GM18502 (cell line): ENCODE measurements around the gene FN3K.

ENCODE experiments used
- ATAC-seq: cut with Tn5 transposase; IDR thresholded peaks from one replicate; pipeline ENCODE4 v1.9.1; 2021; ENCODE audit warnings: mild to moderate bottlenecking; ENCODE audit not compliant: unreplicated experiment, poor library complexity

Gene FN3K

DNA sequence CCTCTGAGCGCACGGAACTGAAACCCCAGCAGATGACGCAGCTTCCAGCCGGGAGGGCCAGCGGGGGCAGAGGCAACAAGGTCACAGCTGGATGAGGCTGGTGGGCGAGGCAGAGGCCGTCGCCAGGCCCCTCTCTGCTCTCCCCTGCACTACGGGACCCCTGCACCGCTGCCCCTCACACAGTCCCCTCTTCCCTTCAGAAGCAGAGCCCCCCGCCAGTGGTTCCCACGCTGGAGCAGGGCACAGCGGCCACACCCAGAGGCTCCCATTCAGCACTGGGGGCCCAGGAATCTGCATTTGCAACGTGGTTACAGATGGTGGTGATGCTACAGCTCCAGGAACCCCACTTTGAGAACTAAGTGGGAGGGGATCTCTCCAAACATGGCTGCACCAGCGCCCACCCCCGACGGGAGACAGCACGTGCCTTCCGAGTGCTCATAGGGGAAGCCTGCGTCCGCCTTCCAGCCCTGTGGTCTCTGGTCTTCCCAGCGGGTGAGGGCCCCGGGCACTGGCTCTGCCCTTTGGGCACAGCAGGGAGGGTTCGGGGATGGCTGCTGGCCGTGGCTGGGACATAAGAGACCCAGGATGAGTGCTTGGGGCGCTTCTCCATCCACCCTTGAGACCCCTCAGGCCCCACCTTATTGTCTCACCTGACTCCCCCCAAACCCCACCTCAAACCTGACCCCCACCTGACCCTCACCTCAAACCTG, 32.2 kb upstream of the FN3K start:
- no peak for ATAC-seq

DNA sequence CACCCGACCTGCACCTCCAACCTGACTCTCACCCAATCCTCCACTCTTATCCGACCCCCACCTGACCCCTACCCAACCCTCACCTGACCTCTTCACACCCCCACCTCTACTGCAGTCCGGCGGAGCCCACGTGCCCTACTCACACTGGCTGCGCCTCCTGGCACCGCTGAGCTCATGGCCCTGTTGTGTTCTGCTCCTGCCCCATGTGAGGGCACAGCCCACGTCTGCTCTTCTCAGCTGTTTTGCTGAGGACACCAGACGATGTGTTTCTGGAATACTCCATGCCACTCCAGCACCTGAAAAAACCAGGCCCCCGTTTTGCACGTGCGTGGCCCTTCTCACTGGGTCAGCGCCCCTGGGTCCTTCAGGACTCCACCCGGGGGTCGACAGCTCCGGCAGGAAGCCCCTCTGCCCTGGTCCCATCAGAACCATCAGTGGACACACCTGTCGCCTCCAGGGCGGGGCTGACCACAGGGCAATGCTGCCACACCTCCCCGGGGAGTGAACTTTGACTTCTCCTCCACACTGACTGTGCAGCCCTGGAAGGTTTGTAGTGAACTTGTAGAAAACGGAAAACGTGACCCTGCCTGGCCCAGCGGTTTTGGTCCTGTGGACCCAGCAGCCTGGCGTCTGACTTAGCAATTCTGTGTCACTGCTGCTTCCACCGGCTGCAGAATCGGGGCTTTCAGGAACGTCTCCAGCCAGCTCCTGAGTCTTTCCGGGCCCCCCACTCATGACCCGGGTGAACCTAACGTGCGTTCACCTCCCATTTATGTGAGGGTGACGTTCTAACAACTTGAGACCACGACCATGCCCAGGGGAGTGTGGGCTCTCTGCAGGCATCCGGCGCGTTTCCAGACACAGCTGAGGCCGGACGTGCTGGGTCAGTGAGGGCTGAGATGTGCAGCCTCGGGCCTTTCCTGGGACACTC, 31.2 kb upstream of the FN3K start:
- no peak for ATAC-seq

DNA sequence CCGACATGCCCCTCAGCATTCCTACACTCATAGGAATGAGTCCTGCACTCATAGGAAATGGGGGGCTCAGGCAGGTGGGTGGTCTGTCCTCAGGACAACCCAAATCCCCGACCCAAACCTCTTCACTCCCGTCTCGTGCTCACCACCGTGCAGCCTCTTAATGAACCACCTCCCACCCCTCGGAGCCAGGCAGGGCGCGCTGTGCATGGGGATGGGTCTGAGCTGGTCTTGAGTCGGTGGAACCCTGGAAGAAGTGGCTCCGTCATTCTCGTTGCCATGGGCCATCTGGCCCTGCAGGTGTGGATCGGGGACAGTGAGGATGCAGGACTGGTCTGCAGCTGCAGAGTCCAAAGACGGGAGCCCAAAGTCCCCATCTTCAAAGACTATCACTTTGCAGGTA, 30.5 kb upstream of the FN3K start:
- ATAC-seq, result no peak

DNA sequence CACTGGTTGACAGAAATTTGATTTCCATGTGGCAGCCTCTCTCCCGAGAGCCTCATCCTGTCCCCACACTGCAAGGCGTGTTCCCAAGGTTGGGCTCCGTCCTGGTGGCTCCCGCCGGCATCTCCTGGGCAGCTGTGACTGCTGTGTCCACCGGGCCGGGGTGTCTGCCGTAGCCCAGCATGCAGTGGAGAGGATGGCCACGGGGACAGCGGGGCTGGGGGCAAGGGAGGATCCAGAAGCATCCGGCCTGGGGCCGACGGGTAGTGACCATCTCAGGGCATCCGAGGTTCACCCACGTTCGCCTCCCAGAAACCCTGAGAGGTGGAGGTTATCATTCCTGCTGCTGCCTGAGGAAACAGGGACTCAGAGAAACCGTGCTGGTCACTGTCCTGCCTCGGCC, 29.7 kb upstream of the FN3K start:
- no peak for ATAC-seq

DNA sequence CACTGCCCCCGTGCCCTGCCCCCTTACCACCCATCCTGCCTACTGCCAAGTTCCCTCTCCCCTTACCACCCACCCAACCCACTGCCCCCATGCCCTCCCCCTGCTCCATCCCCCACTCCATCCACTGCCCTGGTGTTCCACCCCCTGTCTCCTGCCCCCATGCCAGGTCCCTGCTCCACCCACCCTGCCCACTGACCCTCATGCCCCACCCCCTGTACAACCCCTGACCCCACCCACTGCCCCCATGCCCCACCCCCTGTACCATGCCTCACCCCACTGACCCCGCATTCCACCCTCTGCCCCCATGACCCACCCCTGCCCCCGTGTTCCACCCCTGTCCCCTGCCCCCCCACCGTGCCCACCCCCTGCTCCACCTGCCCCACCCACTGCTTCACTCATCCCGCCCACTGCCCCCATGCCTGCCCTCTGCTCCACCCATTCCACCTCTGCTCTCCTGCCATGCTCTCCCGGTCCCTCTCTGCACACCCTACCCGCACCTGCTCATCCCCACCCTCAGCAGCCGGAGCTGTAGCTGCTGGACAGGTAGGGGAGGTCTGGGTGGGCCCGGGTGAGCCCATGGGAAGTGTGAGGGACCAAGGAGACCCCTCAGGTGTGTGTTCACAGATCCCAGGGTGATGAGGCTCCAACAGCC, 26.3 kb upstream of the FN3K start:
- ATAC-seq, result no peak

DNA sequence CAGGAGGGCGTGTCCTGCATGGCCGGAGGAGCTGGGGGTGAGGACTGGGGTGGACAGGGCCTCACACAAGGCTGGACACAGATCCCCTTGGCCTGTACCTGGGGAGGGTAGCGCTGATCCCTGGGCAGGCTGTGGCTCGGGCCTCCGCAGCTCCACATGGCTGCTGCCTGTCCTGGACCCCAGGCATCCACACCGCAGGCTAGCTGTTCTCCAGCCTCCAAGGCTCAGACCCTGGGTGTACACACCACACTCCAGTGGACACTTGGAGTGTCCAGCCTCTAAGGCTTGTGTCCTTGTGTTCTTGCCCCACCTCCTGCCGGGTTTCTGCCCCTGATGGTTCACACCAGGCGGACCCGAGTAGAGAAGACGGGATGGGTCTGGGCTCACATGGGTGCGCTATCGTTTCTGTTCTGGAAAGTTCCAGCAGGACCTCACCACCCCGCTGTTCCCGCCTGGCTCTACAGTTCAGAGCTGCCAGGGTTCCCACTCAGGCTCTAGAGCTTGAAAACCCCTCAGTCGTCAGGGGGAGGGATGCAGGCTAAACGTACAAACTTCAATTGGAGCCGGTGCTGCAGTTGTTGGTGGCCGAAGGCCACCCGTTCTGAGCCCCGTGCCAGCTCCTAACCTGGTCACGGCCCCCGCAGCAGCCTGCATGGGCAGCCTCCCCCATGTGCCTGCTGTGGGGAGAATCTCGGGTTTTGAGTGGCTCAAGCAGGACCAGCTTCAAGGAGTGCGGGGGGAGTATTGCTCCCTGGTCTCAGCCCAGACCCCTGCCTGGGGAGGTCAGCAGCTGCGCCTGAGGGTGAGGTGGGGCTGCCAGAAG, 25.5 kb upstream of the FN3K start:
- no peak for ATAC-seq

DNA sequence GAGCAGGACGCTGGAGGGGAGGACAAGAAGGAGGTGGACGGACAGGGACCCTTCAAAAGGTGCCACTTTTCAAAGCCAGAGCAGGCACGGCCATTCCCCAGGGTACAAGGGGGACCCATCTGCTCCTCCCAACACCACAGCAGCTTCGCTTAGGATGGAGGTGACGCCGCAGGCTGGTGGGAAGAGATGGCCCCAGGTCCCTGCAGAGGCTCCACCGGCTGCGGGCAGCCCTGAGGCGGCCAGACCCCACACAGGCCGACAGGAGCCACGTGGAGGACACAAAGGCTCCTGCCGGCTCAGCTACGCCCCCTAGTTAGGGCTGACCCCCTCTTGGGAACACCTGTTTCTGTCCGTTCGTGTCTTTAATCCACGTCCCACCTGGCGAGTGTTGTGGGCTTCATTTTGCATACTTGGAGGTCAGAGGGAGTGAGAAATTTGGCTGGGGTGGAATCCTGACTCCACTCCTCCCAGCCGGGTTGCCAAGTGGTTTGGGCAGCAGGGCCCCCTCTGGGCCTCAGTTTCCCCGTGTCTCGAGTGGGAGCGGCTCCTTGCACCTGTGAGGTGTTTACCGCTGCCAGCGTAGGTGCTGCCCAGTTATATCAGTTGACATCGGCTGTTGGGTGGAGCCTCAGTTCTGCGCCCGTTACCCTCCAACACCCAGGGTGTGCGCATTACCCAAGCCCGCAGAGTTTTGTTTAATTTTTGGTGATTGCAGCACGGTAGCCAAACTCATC, 24.7 kb upstream of the FN3K start:
- no peak for ATAC-seq

DNA sequence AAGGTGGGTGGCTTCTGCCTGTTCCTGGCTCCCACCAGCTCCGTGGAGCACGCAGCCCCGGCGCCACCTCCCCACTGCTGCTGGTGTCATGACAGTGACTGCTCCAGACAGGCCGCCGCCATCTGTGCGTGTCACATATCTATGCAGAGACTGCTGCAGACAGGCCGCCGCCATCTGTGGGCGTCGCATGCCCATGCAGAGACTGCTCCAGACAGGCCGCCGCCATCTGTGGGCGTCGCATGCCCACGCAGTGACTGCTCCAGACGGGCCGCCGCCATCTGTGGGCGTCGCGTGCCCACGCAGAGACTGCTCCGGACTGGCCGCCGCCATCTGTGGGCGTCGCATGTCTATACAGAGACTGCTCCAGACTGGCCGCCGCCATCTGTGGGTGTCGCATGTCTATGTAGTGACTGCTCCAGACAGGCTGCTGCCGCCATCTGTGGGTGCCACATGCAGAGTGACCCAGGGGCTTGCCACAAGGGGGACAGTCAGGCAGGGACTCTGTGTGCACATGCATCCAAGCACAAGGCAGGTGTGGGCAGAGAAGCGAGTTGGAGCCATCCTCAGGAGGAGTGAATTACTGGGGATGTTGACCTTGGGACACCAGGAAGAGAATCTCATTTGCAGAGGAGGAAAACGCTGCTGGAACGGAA, 22.2 kb upstream of the FN3K start:
- no peak for ATAC-seq

DNA sequence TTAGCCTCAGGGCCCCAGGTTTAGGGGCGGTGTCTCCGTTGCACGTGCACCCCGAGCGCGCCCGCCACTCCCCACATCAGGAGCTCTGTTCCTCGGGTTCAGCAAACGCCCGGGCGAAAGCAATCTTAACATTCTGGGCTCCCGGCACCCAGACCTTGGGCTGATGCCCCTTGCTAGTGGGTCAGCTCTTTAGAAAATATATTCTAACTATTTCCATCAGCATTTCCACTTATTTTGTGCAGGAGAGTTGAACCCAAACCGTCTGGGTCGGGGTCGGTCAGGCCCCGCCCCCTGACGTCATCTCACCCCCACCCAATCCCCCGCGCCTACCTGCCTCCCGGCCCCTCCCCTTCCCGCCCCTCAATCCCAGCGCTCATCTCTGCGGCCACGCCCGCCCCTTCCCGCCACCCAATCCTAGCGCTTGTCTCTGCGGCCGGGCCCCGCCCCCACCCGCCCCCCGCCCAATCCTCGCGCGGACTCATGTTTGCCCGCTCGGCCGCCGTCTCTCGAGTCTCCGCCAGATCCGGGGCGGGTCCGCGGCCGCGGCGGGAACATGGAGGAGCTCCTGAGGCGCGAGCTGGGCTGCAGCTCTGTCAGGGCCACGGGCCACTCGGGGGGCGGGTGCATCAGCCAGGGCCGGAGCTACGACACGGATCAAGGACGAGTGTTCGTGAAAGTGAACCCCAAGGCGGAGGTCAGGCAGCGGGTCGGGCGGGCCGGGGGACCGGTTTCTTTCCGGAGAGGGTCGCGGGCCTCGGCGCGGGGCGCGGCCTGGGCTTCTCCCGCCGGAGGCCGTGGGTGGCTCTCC, 19.0 kb upstream of the FN3K start, which contains the start of gene FN3KRP:
Gene FN3KRP (plus strand): TSS at position 504 of the 808 bp plus-strand sequence. CDS start 50 bp downstream, at position 554.
- ATAC-seq, result peak; percentile 70

DNA sequence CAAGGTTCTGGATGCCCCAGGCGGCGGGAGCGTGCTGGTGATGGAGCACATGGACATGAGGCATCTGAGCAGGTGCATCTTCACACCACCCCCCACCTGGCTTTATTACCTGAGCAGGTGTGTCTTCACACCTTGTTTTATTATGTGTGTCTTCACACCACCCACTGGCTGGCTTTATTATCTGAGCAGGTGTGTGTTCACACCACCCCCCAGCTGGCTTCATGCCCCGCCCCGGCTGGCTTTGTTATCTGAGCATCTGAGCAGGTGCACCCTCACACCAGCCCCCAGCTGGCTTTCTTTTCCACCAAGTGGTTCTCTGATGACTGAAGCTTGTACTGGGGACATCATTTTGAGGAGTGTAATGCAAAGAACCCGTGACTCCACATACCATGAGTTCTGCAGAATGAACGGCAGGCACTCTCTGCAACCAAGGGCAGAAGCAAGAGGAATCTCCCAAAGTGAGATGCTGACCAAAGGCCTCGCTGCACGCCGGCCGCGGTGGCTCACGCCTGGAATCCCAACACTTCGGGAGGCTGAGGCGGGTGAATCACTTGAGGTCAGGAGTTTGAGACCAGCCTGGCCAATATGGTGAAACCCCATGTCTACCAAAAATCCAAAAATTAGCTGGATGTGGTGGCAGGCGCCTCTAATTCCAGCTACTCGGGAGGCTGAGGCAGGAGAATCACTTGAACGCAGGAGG, 16.3 kb upstream of the FN3K start:
- no peak for ATAC-seq

DNA sequence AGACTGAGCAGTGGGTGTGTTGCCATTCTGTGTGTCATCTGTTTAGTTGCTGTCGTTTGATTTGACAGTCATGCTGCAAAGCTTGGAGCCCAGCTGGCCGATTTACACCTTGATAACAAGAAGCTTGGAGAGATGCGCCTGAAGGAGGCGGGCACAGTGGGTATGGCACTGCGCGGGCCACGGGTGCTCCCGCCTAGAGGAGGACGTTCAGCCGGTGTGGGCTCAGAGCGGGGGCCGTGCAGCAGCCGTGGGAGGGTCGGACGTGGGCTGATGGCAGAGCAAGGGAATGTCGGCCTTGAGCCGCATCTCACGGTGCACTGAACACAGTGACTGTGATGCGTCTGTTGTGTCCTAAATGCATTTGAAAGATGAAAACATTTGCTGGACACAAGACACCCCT, 15.2 kb upstream of the FN3K start:
- ATAC-seq, result no peak

DNA sequence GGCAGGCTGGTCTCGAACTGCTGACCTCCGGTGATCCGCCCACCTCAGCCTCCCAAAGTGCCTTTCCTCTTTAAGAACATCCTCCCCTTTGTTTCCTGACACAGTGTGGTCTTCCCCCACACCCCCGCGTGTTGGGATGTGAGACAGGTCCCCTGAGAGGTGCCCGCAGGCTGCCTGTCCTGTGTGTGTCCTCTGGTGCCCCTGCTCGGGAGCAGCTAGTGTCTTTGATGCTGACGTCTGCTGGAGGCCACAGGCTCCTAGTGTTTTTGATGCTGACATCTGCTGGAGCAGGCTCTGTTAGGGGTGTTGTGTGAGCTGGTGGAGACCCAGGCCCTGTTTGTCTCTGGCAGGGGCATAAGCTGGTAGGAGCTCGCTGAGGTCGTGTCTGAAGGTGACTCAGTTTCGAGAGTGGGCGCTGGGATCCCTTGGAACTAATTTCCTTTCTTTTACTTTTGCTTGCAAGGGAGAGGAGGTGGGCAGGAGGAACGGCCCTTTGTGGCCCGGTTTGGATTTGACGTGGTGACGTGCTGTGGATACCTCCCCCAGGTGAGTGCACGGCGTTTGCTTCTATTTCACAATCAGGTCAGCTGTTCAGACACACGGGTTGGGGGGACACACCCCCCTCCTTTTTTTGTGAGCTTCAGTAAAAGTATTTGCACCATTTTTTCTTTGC, 12.9 kb upstream of the FN3K start:
- ATAC-seq, result no peak

DNA sequence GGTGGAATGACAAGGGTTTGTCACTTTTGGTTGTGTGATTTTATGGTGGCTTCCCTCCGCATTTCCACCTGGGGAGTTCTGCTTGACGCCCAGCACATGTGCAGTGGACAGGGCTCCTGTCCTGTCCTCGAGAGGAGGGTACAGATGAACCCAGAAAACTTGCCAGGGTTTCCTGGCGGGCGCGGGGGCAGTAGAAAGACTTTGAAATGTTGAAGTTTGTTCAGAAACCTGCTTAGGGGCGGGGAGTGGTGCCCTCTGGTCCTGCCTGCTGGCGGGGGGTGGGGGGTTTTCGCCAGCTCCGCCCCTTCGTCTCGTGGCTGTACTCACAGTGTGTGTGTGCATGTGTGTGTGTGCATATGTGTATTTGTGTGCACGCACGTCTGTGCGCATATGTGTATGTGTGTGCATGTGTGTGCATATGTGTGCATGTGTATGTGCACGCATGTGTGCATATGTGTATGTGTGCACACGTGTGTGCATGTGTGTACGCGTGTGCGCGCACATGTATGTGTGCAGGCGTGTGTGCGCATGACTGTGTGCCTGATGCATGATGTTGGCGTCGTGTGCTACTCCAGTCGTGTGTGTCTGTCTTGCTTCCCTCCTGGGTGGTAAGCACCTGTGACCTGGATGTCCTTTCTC, 12.1 kb upstream of the FN3K start:
- no peak for ATAC-seq

DNA sequence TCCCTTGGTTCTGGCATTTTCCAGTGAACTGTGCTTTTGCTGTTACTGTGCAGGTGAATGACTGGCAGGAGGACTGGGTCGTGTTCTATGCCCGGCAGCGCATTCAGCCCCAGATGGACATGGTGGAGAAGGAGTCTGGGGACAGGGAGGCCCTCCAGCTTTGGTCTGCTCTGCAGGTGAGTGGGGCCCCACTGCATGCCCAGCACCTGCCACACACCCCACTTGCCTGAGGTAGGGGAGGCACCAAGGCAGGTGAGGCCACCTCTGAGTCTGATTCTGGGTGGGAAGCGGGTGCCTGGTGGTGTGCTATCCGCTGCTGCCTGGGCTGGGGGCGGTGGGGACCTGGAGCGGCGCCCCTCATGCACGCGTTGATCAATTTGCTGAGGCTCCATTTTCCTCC, 9.0 kb upstream of the FN3K start:
- no peak for ATAC-seq

DNA sequence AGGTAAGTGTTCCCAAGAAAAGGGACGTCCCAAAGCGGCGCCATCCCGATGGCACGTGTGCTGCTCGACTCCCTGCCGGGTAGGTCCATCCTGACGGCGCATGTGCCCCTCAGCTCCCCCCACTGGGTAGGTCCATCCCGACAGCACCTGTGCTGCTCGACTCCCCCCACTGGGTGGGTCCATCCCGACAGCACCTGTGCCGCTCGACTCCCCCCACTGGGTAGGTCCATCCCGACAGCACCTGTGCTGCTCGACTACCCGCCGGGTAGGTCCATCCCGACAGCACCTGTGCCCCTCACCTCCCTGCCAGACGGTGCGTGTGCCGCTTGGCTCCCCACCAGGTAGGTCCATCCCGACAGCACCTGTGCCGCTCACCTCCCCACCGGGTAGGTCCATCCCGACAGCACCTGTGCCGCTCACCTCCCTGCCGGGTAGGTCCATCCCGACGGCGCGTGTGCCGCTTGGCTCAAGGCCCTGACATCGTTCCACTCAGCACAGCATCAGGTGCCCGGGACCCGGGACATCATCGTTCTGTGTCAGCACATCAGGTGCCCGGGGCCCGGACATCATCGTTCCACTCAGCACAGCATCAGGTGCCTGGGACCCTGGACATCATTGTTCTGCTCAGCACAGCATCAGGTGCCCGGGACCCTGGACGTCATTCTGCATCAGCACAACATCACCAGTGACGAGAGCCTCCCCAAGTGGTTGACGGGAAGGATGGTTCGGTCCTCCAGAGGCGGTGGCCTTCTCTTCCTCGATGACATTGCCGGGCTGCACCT, 5.7 kb upstream of the FN3K start:
- ATAC-seq, result no peak
